ENCODE data around the gene CARS1. TPM values are rescaled to one million over a fixed set of nuclear protein-coding genes. Genes with fewer than 3 reads are reported as not detected.
A peak's percentile ranks its signal among the peaks of the same experiment; 100 is the strongest.

CARS1 gene
- total and polyA plus RNA-seq, 10 of the 15 experiments (the other 5 are each of a cell fraction or from before 2014, with no cell fraction given) = 7.8 to 60.6 (median 45.7) TPM

GRCh38 chr11:2975594-2975993 lies 81.6 kb downstream of the CARS1 start (continued):
- peak; percentile 48 to 65 (median 60); a peak in 4 of 6 replicates for TF ChIP-seq CTCF (IDR thresholded peaks at IDR 0.05 in 2 of 3, conservative IDR thresholded peaks at IDR 0.05 in 1 of 3; ENCODE audit: control insufficient read depth in 2 of 3, extremely low read depth in 1 of 3, insufficient read depth in 1 of 3, low read depth in 3 of 3, low read length in 3 of 3)
- no peak for TF ChIP-seq SPI1 (IDR thresholded peaks at IDR 0.05; ENCODE audit: borderline replicate concordance, insufficient read depth, low read depth, low read length)
- no peak for TF ChIP-seq SUPT20H (IDR thresholded peaks at IDR 0.05; ENCODE audit: borderline replicate concordance, control insufficient read depth, low read depth, low read length)
- TF ChIP-seq ATF3 (IDR thresholded peaks at IDR 0.05; ENCODE audit: borderline replicate concordance, extremely low read depth, low read depth, low read length) = no peak
- TF ChIP-seq RELB (IDR thresholded peaks at IDR 0.05; ENCODE audit: low read depth) = no peak
- TF ChIP-seq SP1 (IDR thresholded peaks at IDR 0.05; ENCODE audit: low read depth, low read length) = no peak
- TF ChIP-seq E4F1 (IDR thresholded peaks at IDR 0.05; ENCODE audit: borderline replicate concordance, partially characterized antibody) = no peak

Measured in GM12878 (cell line).